ENCODE results near the gene P2RY11. TPM values are rescaled to one million over a fixed set of nuclear protein-coding genes. Genes with fewer than 3 reads are reported as not detected.
A peak's percentile ranks its signal among the peaks of the same experiment; 100 is the strongest.

The P2RY11 gene
- total and polyA plus RNA-seq, 2 donors (not counting 1 experiment from before 2014, with no cell fraction given), result 25.8 to 27.1 TPM

- H2AFZ ChIP-seq (ENCODE audit: insufficient read depth, low read depth, low read length, poor library complexity, severe bottlenecking), result peak overlapping the region; percentile 91
- 4% methylated on average over 30 of the region's 43 CpGs for WGBS (ENCODE audit: insufficient coverage)
- H3K36me3 ChIP-seq (replicated peaks in 1 of 2; ENCODE audit: control extremely low read depth in 1 of 2, control insufficient read depth in 1 of 2, extremely low read depth in 1 of 2, insufficient read depth in 2 of 2, low read length in 1 of 2), result peaks cover 0 to 9% of the 10 kb centered on the region in 2 experiments
- no peak for ATAC-seq (ENCODE audit: low read depth)
- no peak for TF ChIP-seq CTCF (IDR thresholded peaks at IDR 0.05)
- TF ChIP-seq EZH2 (IDR thresholded peaks at IDR 0.05; ENCODE audit: borderline replicate concordance, insufficient read depth, low read depth, low read length, poor library complexity, severe bottlenecking), result no peak
- peaks cover 9% of the 10 kb centered on the region for H3K79me2 ChIP-seq (ENCODE audit: control insufficient read depth, insufficient read depth, low read length)
- H4K20me1 ChIP-seq (ENCODE audit: control insufficient read depth, insufficient read depth, low read length, poor library complexity, severe bottlenecking), result no peaks in the 10 kb centered on the region
- peak overlapping the region; percentile 100 for H3K4me2 ChIP-seq (replicated peaks; ENCODE audit: low read depth, low read length, poor library complexity, severe bottlenecking)
- peak overlapping the region; percentile 96 for H3K9ac ChIP-seq (ENCODE audit: low read length)
- intact Hi-C loops (cut with micrococcal nuclease), result loop anchor here (1.0 to 10.0 kb wide), 4 partner anchors 10 to 108 kb away; partner anchors contain the start of genes DNMT1 and PPAN
- H3K4me1 ChIP-seq (ENCODE audit: control insufficient read depth in 2 of 2, insufficient read depth in 2 of 2, low read length in 2 of 2), result peaks cover 6 to 20% of the 10 kb centered on the region in 2 donors
- H3K27me3 ChIP-seq (replicated peaks in 1 of 4; ENCODE audit: control extremely low read depth in 1 of 4, control insufficient read depth in 3 of 4, insufficient read depth in 4 of 4, low read length in 3 of 4), result no peaks in the 10 kb centered on the region
- Mint-ChIP-seq H3K4me3 (peak overlapping the region; percentile 89), H3K9me3 (ENCODE audit: insufficient read depth) (no peaks in the 10 kb centered on the region), H3K4me1 (peaks cover 19% of the 10 kb centered on the region), H3K27me3 (no peaks in the 10 kb centered on the region), H3K27ac (peak overlapping the region; percentile 63)
- ChIA-PET POLR2A (interaction anchor here (0.7 kb wide), 2 partner anchors 16 to 19 kb away, joined by 4 to 5 read pairs; partner anchors contain the start of genes ANGPTL6 and PPAN), CTCF (no interaction called here)
- H3K9me3 ChIP-seq (ENCODE audit: control extremely low read depth in 1 of 3, control insufficient read depth in 2 of 3, insufficient read depth in 1 of 3, low read length in 2 of 3), result no peaks in the 10 kb centered on the region
- peak overlapping the region; percentile 70 to 80 for H3K27ac ChIP-seq (ENCODE audit: low read length in 2 of 2)
- H3K4me3 ChIP-seq (ENCODE audit: control extremely low read depth in 1 of 5, extremely low read depth in 1 of 5, insufficient read depth in 1 of 5, low read depth in 2 of 5, low read length in 4 of 5), result peak overlapping the region; percentile 50 to 99 (median 96)
- peak; percentile 42 for DNase-seq
Observed at GRCh38 chr19:10086591-10087192, 24.8 kb upstream of the P2RY11 start.

Data from B cell (primary cell).